Activated CD4-positive, alpha-beta T cell treated with anti-CD3 and anti-CD28 coated beads, Interleukin-2, amount 10 ng/mL, durations not matched to agents 24 days and 14 days (primary cell): ENCODE results near the gene TPBGL. TPM values are rescaled to one million over a fixed set of nuclear protein-coding genes. Genes with fewer than 3 reads are reported as not detected.
"Not testable (repeated sequence)": the region's sequence is repeated elsewhere in the genome, so short reads cannot be mapped to it uniquely, and the experiment has no call there.

Experiments used
- DNase-seq: peaks from one replicate; pipeline ENCODE4 v3.0.0; 2022
- H3K27ac Mint-ChIP-seq: one replicate; pipeline ENCODE4 v1.8.0; 2022; ENCODE audit warnings: mild to moderate bottlenecking, mixed read lengths
- H3K27me3 Mint-ChIP-seq: one replicate; pipeline ENCODE4 v1.8.0; 2022; ENCODE audit warnings: mixed read lengths
- H3K36me3 Mint-ChIP-seq: one replicate; pipeline ENCODE4 v1.8.0; 2022; ENCODE audit warnings: low read depth, mild to moderate bottlenecking, mixed read lengths
- H3K4me1 Mint-ChIP-seq: one replicate; pipeline ENCODE4 v1.8.0; 2021; ENCODE audit warnings: mixed read lengths
- H3K4me3 Mint-ChIP-seq: one replicate; pipeline ENCODE4 v1.8.0; 2022; ENCODE audit warnings: mild to moderate bottlenecking, moderate library complexity, mixed read lengths
- H3K9me3 Mint-ChIP-seq: one replicate; pipeline ENCODE4 v1.8.0; 2021; ENCODE audit warnings: mixed read lengths
- intact Hi-C: fragments of 100-400 bp; cut with micrococcal nuclease; formaldehyde crosslinking; loops from one replicate; pipeline ENCODE4 v1.15.1; 2023
- total RNA-seq: library from RNA; stranded (reverse); gene quantifications from 2 replicates; pipeline ENCODE4 v1.2.3, GENCODE V29; 2022

Gene TPBGL
- total RNA-seq, 1 donor from 2014 or later: 0.61 TPM

DNA sequence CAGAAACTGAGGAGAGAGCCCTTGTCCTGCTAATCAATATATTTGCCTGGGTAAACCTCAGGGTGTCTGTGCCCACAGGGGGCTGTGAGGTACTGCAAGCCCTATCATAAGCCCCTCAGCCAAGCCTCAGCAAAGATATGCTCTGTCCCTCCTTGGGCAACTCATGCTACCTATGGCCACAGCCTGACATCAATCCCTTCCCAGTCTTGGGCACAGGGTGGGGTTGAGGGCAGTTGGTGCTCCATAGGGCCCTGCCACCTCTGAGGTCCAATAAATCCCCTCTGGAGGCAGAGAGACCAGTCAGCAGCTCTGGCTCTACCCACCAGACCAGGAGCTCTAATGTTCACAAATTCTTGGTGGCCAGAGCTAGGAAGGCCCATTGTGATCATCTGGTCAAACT lies 23.8 kb downstream of the TPBGL start:
- peaks cover 20% of the 10 kb centered on the region for H3K4me1 Mint-ChIP-seq
- H3K4me3 Mint-ChIP-seq: no peak overlapping the region
- H3K27me3 Mint-ChIP-seq: peaks cover 2% of the 10 kb centered on the region
- intact Hi-C loops: no loop called here
- peaks cover 6% of the 10 kb centered on the region for H3K36me3 Mint-ChIP-seq
- no peak overlapping the region for H3K27ac Mint-ChIP-seq
- no peak for DNase-seq
- no peaks in the 10 kb centered on the region for H3K9me3 Mint-ChIP-seq

DNA sequence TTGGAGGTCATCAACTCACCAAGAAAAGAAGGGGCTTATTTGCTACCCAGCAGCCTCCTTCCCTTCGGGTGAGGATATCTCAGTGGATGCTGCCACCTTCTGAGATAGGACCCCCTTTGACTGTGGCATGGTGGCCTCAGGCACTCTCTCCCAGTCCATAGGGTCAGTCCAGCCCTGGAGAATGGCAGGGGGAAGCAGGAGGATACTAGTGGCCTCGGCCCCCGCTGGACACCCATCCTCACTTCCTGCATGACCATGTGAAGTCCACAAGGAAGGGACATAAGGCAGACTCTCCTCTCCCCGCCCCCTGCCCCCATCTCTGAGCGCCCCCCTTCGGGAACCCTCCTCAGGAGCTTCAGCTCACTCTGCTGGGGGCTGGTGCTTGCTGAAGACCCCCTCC lies 24.4 kb downstream of the TPBGL start:
- H3K36me3 Mint-ChIP-seq: peaks cover 6% of the 10 kb centered on the region
- no peak overlapping the region for H3K4me3 Mint-ChIP-seq
- no peak overlapping the region for H3K27ac Mint-ChIP-seq
- intact Hi-C loops: no loop called here
- H3K4me1 Mint-ChIP-seq: peaks cover 18% of the 10 kb centered on the region
- DNase-seq: no peak
- no peaks in the 10 kb centered on the region for H3K27me3 Mint-ChIP-seq
- no peaks in the 10 kb centered on the region for H3K9me3 Mint-ChIP-seq

DNA sequence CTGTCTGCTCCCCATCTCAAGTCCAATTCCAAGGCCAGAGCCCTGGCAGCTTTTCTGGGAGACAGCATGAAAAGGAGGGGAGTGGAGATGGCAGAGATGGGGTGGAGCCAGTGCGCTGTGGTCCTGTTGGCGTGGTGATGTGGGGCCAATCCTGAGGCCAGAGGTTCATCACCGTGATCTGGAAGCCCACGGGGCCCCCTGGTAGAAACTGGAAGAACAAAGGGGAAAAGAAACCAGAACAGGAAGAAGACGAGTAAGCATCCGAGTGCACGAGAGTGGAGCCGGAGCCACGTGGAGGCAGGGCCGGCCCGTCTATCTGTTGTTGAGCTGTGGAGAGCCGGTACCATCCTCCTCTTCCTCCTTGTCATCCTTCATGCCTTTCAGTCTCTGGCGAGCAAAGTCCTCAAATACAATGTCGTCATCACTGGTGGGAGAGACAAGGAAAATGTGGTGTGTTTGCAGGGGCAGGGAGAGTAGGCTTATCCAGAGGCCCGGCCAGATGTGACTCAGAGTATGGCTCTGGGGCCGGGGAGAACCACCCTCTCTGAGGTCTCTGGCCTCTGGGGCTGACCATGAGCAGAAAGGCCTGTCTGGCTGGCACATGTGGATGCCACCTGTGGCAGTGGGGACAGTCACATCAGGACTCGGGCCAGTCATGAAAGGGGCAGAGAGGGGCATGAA lies 25.4 kb downstream of the TPBGL start:
- Mint-ChIP-seq H3K9me3 (no peaks in the 10 kb centered on the region), H3K36me3 (peaks cover 6% of the 10 kb centered on the region), H3K4me1 (peaks cover 16% of the 10 kb centered on the region), H3K27me3 (no peaks in the 10 kb centered on the region), H3K4me3 (no peak overlapping the region), H3K27ac (no peak overlapping the region)
- intact Hi-C loops: no loop called here
- DNase-seq: no peak

DNA sequence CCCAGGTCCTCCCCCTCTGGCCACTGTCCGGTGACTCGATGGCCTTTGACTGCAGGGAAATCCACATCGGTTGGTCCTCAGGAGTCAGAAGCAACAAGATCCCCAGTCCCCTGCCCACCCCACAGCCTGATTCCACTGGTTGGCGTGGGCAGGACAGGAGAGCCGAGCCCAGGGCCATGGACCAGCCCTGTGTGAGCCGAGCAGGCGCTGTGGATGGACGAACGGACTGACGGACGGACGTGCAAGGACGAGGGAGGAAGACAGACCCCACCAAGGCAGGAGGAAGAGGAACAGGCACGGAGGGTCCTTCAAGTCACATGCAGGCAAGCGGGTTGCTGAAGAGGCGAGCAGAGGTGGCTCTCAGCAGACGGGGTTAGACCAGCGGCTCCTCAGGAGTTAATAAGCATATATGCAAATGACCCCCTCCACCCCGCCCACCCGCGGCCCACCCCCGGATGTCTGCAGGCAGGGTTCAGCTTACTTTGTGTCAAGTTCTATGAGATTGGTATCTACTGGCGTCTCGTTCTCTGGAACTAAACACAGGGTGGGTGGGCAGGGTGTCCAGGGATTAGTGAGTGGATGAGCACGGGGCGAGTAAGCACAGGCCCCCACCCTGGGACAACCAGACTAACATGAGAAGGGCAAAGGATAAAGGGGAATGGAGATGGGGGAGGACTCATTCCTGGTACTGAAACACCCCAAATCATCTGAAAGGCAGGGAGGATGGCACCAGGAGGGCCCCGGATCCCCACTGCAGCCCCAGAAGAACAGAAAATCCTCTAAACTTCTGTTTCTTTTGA lies 26.8 kb downstream of the TPBGL start:
- peaks cover 8% of the 10 kb centered on the region for H3K36me3 Mint-ChIP-seq
- peaks cover 11% of the 10 kb centered on the region for H3K4me1 Mint-ChIP-seq

DNA sequence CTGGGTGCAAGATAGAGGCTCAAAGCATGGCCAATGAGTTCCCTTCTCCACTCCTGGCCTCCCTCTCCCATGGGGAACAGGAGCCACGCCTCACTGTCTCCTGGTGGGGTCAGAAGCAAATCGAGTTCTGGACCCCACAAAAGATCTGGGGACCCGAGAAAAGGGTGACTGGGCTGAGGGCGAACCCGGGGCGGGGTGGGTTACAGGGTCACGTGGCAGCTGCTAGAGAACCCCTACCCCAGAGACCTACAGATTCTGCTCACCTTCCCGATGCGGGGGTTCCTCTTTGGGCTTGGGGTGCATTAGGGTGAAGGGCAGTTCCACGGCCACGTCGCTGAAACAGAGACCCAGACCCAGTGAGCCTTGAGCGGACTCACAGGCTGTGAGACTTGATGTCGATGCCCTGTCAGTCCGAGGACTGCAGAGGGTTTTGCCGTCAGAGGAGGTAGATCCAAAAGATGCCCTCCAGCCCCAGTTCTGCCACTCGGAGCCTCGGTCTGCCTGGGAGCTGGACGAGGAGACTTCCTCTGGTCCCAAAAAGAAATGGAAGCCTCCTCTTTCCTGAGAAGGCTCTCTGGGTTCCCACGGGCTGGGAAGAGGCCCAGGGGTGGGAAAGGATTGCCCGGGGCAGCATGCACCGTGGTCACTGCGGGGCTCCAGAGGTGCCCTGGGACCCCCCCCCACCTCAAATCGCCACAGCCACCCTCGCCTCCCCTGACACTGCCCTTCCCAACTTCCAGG lies 28.2 kb downstream of the TPBGL start:
- no peak for DNase-seq
- H3K27me3 Mint-ChIP-seq: no peaks in the 10 kb centered on the region
- peaks cover 10% of the 10 kb centered on the region for H3K36me3 Mint-ChIP-seq
- H3K27ac Mint-ChIP-seq: no peak overlapping the region
- no peak overlapping the region for H3K4me3 Mint-ChIP-seq
- no peaks in the 10 kb centered on the region for H3K9me3 Mint-ChIP-seq
- intact Hi-C loops: no loop called here
- H3K4me1 Mint-ChIP-seq: peaks cover 11% of the 10 kb centered on the region

More for the DNA sequence above, 26.8 kb downstream of the TPBGL start:
- H3K27ac Mint-ChIP-seq: no peak overlapping the region
- H3K27me3 Mint-ChIP-seq: no peaks in the 10 kb centered on the region
- intact Hi-C loops: no loop called here
- H3K4me3 Mint-ChIP-seq: no peak overlapping the region
- no peaks in the 10 kb centered on the region for H3K9me3 Mint-ChIP-seq
- no peak for DNase-seq

DNA sequence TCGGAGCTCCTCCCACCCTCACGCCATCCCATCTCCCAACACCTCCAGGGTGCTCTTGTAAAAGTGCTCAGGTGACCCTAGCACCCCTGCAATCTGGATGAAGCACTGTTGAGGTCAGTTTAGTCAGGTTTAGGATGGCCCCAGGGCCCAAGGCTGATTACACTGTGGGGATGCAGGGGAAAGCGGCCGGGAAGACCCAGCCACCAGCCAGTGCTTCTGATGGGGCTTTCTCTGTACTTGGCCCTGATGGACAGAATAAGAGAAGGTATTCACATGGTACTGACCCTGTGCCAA lies 28.7 kb downstream of the TPBGL start:
- Mint-ChIP-seq H3K9me3 (no peaks in the 10 kb centered on the region), H3K4me1 (peaks cover 10% of the 10 kb centered on the region), H3K4me3 (no peak overlapping the region), H3K36me3 (peaks cover 11% of the 10 kb centered on the region), H3K27ac (no peak overlapping the region), H3K27me3 (no peaks in the 10 kb centered on the region)
- DNase-seq: no peak
- intact Hi-C loops: no loop called here

DNA sequence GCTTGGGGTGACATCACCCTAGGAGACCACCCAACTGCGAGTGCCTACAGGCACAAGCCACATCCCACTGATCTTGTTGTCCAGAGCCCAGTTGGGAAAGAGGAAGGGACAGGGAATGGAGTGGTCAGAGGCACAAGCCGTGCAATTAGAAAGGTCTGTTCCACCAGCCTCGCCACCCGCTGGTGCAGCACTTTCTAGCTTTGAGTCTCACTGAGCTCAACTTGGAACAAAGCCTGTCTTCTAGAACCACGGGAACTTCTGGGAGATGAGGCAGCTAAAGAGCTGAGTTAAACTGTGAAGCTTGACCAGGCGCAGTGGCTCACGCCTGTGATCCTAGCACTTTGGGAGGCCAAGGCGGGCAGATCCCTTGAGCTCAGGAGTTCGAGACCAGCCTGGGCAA lies 29.3 kb downstream of the TPBGL start:
- no peaks in the 10 kb centered on the region for H3K9me3 Mint-ChIP-seq
- intact Hi-C loops: no loop called here
- H3K27ac Mint-ChIP-seq: no peak overlapping the region
- no peak overlapping the region for H3K4me3 Mint-ChIP-seq
- peaks cover 11% of the 10 kb centered on the region for H3K36me3 Mint-ChIP-seq
- H3K27me3 Mint-ChIP-seq: no peaks in the 10 kb centered on the region
- DNase-seq: no peak
- H3K4me1 Mint-ChIP-seq: peaks cover 9% of the 10 kb centered on the region

DNA sequence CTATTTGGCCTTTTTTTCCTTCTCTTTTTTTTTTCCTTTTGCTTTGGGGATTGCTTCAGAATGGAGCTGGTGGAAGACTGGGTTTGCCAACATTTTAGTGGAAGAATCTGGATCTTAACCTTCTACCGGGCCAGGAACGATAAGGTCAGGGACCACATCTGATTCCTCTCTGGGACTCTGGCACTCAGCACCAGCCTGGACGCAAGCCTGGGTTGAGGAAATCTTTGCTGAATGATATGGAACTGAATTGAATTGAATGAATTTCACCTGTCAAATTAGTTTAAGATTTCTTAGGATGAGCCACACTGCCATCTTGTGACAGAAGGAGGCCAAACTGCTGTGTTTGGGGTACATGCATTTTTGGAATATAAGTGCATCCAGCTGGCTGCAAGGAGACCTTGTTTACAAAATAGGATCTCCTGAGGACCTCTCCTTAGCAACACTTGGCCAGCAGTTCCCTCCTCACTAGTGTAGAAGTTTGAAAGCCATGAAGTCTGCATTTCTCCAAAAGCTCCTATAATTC lies 30.4 kb downstream of the TPBGL start:
- Mint-ChIP-seq H3K4me3 (no peak overlapping the region), H3K9me3 (no peaks in the 10 kb centered on the region), H3K27me3 (no peaks in the 10 kb centered on the region), H3K4me1 (peaks cover 16% of the 10 kb centered on the region), H3K36me3 (peaks cover 13% of the 10 kb centered on the region), H3K27ac (no peak overlapping the region)
- intact Hi-C loops: no loop called here
- peak; percentile 75 for DNase-seq

DNA sequence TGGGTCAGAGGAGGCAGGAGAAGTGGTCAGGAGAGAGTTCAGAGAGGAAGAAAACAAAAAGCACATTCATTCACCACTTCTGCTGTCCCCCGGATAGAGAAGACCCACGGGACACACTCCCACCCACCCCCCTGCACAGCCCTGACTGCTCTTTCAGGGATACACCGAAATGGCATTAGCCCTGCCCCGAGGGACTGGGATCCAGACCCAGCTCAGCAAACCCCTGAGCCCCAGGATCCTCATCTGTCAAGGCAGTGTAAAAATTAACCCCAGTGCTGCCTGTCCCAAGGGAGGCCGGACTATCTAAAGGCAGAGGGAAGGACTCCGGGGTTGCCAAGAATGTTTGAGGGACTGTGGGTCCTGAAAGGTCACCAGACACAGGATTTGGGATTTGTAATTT lies 31.2 kb downstream of the TPBGL start:
- H3K27ac Mint-ChIP-seq: peak overlapping the region; percentile 61
- H3K9me3 Mint-ChIP-seq: no peaks in the 10 kb centered on the region
- no peak for DNase-seq
- H3K4me3 Mint-ChIP-seq: no peak overlapping the region
- peaks cover 10% of the 10 kb centered on the region for H3K36me3 Mint-ChIP-seq
- intact Hi-C loops: no loop called here
- peaks cover 23% of the 10 kb centered on the region for H3K4me1 Mint-ChIP-seq
- no peaks in the 10 kb centered on the region for H3K27me3 Mint-ChIP-seq

DNA sequence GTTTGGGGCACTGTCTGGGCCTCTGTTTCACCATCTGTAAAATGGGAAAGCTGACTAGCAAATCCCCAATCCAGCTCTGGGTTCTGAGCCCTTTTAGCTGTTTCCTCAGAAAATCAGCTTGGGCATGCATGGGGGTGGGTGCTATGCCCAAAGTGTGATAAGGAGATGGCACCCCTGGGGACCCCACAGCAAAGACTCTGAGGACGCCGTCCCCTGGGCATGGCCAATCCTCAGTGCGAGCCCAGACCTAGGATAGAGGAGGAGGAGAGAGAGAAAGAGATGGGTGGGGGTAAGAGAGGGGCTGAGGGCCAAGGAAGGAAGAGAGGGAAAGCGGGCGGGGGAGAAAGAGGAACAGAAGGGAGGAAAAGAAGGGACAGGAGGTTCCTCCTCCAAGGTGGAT lies 31.8 kb downstream of the TPBGL start:
- no peaks in the 10 kb centered on the region for H3K27me3 Mint-ChIP-seq
- no peak for DNase-seq
- H3K4me1 Mint-ChIP-seq: peaks cover 25% of the 10 kb centered on the region
- no peaks in the 10 kb centered on the region for H3K9me3 Mint-ChIP-seq
- intact Hi-C loops: no loop called here
- peaks cover 13% of the 10 kb centered on the region for H3K36me3 Mint-ChIP-seq
- H3K27ac Mint-ChIP-seq: no peak overlapping the region
- H3K4me3 Mint-ChIP-seq: no peak overlapping the region

DNA sequence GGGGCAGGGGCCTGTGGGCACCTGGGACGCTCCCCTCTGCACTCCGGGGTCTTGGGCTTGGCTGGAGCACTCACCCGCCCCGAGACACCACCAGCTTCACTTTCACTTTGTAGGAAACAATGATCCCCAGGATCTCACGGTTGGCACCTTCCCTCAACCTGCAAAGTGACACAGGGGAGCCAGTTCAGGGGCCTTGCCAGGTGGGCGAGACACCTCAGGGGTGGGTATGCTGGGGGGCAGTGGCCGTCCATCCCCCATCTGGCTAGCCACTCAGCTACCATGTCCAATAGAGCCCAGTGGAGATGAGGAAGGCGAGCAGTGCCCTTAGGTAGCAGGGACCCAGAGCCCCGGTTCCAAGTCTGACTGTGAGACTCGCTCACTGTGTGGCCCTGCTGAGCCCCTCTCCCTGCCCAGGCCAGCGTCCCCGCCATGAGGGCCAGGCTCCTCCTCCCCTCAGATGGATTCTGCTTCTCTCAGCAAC lies 32.3 kb downstream of the TPBGL start:
- H3K27me3 Mint-ChIP-seq: no peaks in the 10 kb centered on the region
- no peak overlapping the region for H3K27ac Mint-ChIP-seq
- no peak overlapping the region for H3K4me3 Mint-ChIP-seq
- no peaks in the 10 kb centered on the region for H3K9me3 Mint-ChIP-seq
- peaks cover 17% of the 10 kb centered on the region for H3K36me3 Mint-ChIP-seq
- intact Hi-C loops: no loop called here
- no peak for DNase-seq
- peaks cover 25% of the 10 kb centered on the region for H3K4me1 Mint-ChIP-seq

DNA sequence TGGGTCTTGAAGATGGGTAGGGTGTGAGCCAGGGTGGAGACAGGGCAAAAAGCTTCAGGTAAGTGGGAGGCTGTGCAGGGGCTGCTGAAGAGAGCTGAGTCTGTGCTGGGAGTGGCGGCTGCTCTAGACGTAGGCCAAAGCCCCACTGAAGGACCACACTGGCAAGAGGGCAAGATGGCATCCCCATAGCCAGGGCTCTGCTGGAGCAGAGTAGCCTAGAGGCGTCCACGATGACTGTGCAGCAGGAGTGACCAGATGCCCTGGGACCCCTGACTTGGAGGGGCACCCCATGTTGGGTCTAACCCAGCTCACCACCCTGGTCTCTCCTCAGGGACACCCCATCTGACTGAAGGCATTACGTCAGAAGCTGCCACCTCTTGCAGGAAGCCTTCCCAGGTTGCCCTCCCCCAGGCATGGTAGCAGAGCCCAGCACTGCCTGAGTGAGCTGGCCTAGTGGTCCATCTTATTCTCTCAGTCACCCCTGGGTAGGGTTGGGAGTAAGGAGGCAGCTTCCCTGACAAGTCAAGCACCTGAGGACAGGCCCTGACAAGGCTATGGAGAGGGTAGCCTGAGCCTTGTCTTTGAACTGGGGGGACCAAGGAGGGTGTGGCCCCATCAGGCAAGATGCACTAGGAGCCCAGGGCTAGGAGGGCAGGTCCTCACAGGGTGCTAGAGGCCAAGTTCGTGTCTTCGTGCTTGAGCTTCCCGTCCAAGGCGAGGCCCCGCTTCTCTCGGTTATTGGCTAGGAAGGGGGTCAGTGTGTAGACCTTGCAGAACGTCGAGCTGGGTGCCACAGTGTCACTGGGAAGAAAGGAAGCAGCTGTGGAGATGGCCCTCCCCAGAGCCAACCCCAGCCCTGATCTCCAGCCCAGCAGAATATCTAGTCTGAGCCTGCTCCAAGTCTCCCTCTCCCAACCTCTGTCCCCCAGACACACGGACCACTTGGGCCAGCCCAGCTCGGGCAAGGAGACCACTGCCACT lies 33.1 kb downstream of the TPBGL start:
- Mint-ChIP-seq H3K36me3 (peaks cover 15% of the 10 kb centered on the region), H3K4me1 (peaks cover 25% of the 10 kb centered on the region), H3K9me3 (no peaks in the 10 kb centered on the region), H3K27ac (peak overlapping the region; percentile 60), H3K4me3 (no peak overlapping the region), H3K27me3 (no peaks in the 10 kb centered on the region)
- intact Hi-C loops: no loop called here
- no peak for DNase-seq

DNA sequence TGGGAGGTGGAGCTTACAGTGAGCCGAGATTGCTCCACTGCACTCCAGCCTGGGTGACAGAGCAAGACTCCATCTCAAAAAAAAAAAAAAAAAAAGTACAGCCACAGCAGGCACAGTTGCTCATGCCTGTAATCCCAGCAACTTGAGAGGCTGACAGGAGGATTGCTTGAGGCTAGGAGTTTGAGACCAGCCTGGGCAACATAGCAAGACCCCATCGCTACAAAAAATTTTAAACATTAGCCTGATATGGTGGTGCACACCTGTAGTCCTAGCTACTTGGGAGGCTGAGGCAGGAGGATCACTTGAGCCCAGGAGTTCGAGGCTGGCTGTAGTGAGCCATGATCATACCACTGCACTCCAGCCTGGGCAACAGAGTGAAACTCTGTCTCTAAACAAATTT lies 34.1 kb downstream of the TPBGL start:
- H3K27me3 Mint-ChIP-seq, H3K4me3 Mint-ChIP-seq, H3K27ac Mint-ChIP-seq, intact Hi-C loops, H3K9me3 Mint-ChIP-seq, DNase-seq: not testable (repeated sequence)
- peaks cover 18% of the 10 kb centered on the region for H3K36me3 Mint-ChIP-seq
- H3K4me1 Mint-ChIP-seq: peaks cover 29% of the 10 kb centered on the region
